Measurements from ENCODE around the gene CBS. TPM values are rescaled to one million over a fixed set of nuclear protein-coding genes. Genes with fewer than 3 reads are reported as not detected.

CBS gene
- total RNA-seq, 1 experiment from 2014 or later: 126 TPM

DNA sequence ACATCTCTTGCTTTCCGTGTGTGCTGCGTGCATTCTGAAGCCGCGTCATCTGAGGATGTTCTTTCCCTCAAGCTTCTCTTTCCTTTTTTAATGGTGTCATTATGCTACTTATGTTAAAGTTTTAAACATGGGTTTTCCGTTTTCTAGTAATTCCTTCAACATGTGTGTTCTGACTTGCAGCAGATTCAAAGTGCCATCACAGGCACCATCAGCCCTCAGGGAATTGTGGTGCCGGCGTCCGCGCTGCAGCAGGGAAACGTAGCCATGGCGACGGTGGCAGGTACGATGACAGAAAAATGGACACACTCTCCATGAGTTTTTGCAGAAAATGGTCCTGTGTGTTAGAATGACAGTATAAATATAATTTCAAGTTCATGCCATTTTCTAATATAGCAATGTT, 58.9 kb downstream of the CBS start:
- CTCF ChIA-PET: no interaction called here
- Histone ChIP-seq H3K4me3 (ENCODE audit: low read depth, low read length, poor library complexity, severe bottlenecking) (no peak overlapping the region), H3K9me3 (ENCODE audit: low read depth, low read length, poor library complexity, severe bottlenecking) (no peaks in the 10 kb centered on the region), H3K36me3 (ENCODE audit: insufficient read depth, low read length, poor library complexity, severe bottlenecking) (peaks cover 14% of the 10 kb centered on the region), H3K27me3 (replicated peaks; ENCODE audit: insufficient read depth, low read depth, low read length, poor library complexity) (no peaks in the 10 kb centered on the region), H3K4me1 (ENCODE audit: insufficient read depth, low read length, poor library complexity, severe bottlenecking) (no peaks in the 10 kb centered on the region), H3K27ac (ENCODE audit: low read depth, low read length, poor library complexity, severe bottlenecking) (no peak overlapping the region)
- POLR2A ChIA-PET (ENCODE audit: low non-redundant PET): no interaction called here
- TF ChIP-seq, protein P1, sequence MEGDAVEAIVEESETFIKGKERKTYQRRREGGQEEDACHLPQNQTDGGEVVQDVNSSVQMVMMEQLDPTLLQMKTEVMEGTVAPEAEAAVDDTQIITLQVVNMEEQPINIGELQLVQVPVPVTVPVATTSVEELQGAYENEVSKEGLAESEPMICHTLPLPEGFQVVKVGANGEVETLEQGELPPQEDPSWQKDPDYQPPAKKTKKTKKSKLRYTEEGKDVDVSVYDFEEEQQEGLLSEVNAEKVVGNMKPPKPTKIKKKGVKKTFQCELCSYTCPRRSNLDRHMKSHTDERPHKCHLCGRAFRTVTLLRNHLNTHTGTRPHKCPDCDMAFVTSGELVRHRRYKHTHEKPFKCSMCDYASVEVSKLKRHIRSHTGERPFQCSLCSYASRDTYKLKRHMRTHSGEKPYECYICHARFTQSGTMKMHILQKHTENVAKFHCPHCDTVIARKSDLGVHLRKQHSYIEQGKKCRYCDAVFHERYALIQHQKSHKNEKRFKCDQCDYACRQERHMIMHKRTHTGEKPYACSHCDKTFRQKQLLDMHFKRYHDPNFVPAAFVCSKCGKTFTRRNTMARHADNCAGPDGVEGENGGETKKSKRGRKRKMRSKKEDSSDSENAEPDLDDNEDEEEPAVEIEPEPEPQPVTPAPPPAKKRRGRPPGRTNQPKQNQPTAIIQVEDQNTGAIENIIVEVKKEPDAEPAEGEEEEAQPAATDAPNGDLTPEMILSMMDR (conservative IDR thresholded peaks at IDR 0.05; ENCODE audit: low read depth, low read length): no peak
- no peak for TF ChIP-seq EZH2 (IDR thresholded peaks at IDR 0.05; ENCODE audit: borderline replicate concordance, low read depth, low read length, poor library complexity, severe bottlenecking)
- DNase-seq (ENCODE audit: low spot score): no peak
- no TSS peak for BruUV-seq (replicated peaks)
- intact Hi-C loops (cut with micrococcal nuclease; ENCODE audit: unreplicated experiment): no loop called here

DNA sequence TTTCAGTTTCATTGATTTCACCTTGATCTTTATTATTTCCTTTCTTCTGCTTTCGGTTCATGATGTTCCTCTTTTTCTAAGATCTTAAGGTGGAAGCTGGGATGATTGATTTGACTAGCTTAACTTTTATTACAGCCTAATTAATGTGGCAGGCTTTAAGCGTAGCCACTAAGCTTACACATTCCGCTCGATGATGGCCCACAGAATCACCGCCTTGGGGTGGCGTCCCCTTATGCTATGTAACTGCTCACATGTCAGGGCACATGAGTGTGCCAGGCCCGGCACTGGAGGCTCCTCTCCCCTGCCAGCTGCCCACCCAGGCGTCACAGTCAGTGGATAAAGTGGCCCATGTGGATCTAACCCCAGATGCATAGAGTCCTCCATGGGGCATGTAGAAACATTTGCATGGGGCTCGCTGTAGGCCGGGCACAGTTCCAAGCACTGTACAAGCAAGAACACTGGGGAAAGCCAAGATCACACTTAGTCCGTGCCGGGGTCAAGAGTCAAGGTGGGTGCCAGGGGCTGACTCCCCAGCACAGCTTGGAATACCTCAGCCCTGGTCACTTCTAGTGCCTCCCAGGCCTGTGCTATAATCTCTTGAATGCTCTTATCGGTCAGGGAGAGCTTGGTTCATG, 59.6 kb downstream of the CBS start:
- BruUV-seq (replicated peaks): no TSS peak
- Histone ChIP-seq H3K27me3 (replicated peaks; ENCODE audit: insufficient read depth, low read depth, low read length, poor library complexity) (no peaks in the 10 kb centered on the region), H3K36me3 (ENCODE audit: insufficient read depth, low read length, poor library complexity, severe bottlenecking) (peaks cover 14% of the 10 kb centered on the region), H3K9me3 (ENCODE audit: low read depth, low read length, poor library complexity, severe bottlenecking) (no peaks in the 10 kb centered on the region), H3K4me3 (ENCODE audit: low read depth, low read length, poor library complexity, severe bottlenecking) (no peak overlapping the region), H3K27ac (ENCODE audit: low read depth, low read length, poor library complexity, severe bottlenecking) (no peak overlapping the region), H3K4me1 (ENCODE audit: insufficient read depth, low read length, poor library complexity, severe bottlenecking) (no peaks in the 10 kb centered on the region)
- ChIA-PET CTCF (interaction anchor here (0.6 kb wide), 1 partner anchor 77 kb away, joined by 11 read pairs; no protein-coding TSS in a partner anchor), POLR2A (ENCODE audit: low non-redundant PET) (no interaction called here)
- intact Hi-C loops (cut with micrococcal nuclease; ENCODE audit: unreplicated experiment): loop anchor here (2.0 kb wide), 1 partner anchor 19 kb away; no protein-coding TSS in a partner anchor
- TF ChIP-seq, protein P1 (conservative IDR thresholded peaks at IDR 0.05; ENCODE audit: low read depth, low read length): no peak
- TF ChIP-seq EZH2 (IDR thresholded peaks at IDR 0.05; ENCODE audit: borderline replicate concordance, low read depth, low read length, poor library complexity, severe bottlenecking): no peak
- DNase-seq (ENCODE audit: low spot score): no peak

DNA sequence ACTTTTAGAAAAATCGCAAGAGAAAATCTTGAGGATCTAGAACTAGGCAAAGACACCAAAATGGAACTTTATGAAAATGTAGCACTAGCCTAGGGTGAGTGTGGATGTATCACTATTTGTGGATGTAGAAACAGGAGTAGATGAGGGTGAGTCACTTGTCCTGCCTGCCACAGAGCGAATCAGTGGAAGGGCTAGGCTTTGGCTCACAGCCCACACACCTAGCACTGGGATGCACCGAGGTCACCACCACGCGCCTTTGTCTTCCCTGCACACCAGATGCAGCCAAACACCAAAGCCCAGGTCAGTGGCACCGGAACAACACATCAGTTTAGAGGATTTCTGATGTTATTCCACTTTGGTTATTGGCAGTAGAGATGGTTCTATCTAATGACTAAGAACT, 63.0 kb downstream of the CBS start:
- no TSS peak for BruUV-seq (replicated peaks)
- POLR2A ChIA-PET (ENCODE audit: low non-redundant PET): no interaction called here
- Histone ChIP-seq H3K4me1 (ENCODE audit: insufficient read depth, low read length, poor library complexity, severe bottlenecking) (no peaks in the 10 kb centered on the region), H3K27me3 (replicated peaks; ENCODE audit: insufficient read depth, low read depth, low read length, poor library complexity) (no peaks in the 10 kb centered on the region), H3K27ac (ENCODE audit: low read depth, low read length, poor library complexity, severe bottlenecking) (no peak overlapping the region), H3K36me3 (ENCODE audit: insufficient read depth, low read length, poor library complexity, severe bottlenecking) (peaks cover 24% of the 10 kb centered on the region), H3K4me3 (ENCODE audit: low read depth, low read length, poor library complexity, severe bottlenecking) (no peak overlapping the region), H3K9me3 (ENCODE audit: low read depth, low read length, poor library complexity, severe bottlenecking) (no peaks in the 10 kb centered on the region)
- intact Hi-C loops (cut with micrococcal nuclease; ENCODE audit: unreplicated experiment): no loop called here
- TF ChIP-seq, protein P1 (conservative IDR thresholded peaks at IDR 0.05; ENCODE audit: low read depth, low read length): no peak
- TF ChIP-seq EZH2 (IDR thresholded peaks at IDR 0.05; ENCODE audit: borderline replicate concordance, low read depth, low read length, poor library complexity, severe bottlenecking): no peak
- no peak for DNase-seq (ENCODE audit: low spot score)
- CTCF ChIA-PET: no interaction called here

Measured in A673 (cell line).